HTR-8/SVneo (cell line): ENCODE data around the gene SLC25A36.

Experiments
- DNase-seq: peaks from one replicate; pipeline ENCODE4 v3.0.0; 2011; ENCODE audit warnings: low spot score, mixed read lengths; ENCODE audit not compliant: insufficient read length
- FAIRE-seq: peaks from 2 replicates; lab custom pipeline; 2011; peaks lifted over from hg19 to GRCh38; lab: Jason Lieb, UNC

The SLC25A36 gene

GRCh38 chr3:140941434-140942220, at the start of gene SLC25A36:
Gene SLC25A36, plus strand, starts transcription at chr3:140941836. Its CDS starts 219 bp downstream, at chr3:140942055.
- DNase-seq (peak; percentile 96), FAIRE-seq (peak; percentile 90)

- no peak for FAIRE-seq
- DNase-seq, result no peak
These were observed 44.6 kb upstream of the SLC25A36 start for GRCh38 chr3:140896997-140897396.

- FAIRE-seq (no peak), DNase-seq (peak; percentile 54)
These were observed 43.1 kb upstream of the SLC25A36 start for GRCh38 chr3:140898340-140899180.

GRCh38 chr3:140899363-140899762, 42.3 kb upstream of the SLC25A36 start:
- no peak for FAIRE-seq
- DNase-seq, result no peak

- DNase-seq (no peak), FAIRE-seq (no peak)
These were observed 38.8 kb upstream of the SLC25A36 start for GRCh38 chr3:140902791-140903190.

- no peak for FAIRE-seq
These were observed 38.4 kb upstream of the SLC25A36 start for GRCh38 chr3:140903196-140903595.

GRCh38 chr3:140904521-140904920, 37.1 kb upstream of the SLC25A36 start:
- no peak for FAIRE-seq
- DNase-seq, result no peak

More at GRCh38 chr3:140903196-140903595, 38.4 kb upstream of the SLC25A36 start:
- no peak for DNase-seq

- DNase-seq (no peak), FAIRE-seq (no peak)
These were observed 36.1 kb upstream of the SLC25A36 start for GRCh38 chr3:140905559-140905958.

- FAIRE-seq (no peak), DNase-seq (no peak)
These were observed 34.9 kb upstream of the SLC25A36 start for GRCh38 chr3:140906785-140907184.

- DNase-seq, result no peak
- no peak for FAIRE-seq
These were observed 30.8 kb upstream of the SLC25A36 start for GRCh38 chr3:140910860-140911259.

GRCh38 chr3:140911822-140912221, 29.8 kb upstream of the SLC25A36 start:
- FAIRE-seq, result no peak
- DNase-seq, result no peak

GRCh38 chr3:140913728-140914127, 27.9 kb upstream of the SLC25A36 start:
- FAIRE-seq, result no peak
- DNase-seq, result no peak

- no peak for FAIRE-seq
- no peak for DNase-seq
These were observed 27.2 kb upstream of the SLC25A36 start for GRCh38 chr3:140914384-140914945.

- no peak for FAIRE-seq
- DNase-seq, result no peak
These were observed 25.0 kb upstream of the SLC25A36 start for GRCh38 chr3:140916603-140917002.

- FAIRE-seq (no peak), DNase-seq (no peak)
These were observed 23.9 kb upstream of the SLC25A36 start for GRCh38 chr3:140917772-140918171.

- FAIRE-seq, result no peak
- no peak for DNase-seq
These were observed 21.6 kb upstream of the SLC25A36 start for GRCh38 chr3:140920029-140920428.

- DNase-seq (no peak), FAIRE-seq (no peak)
These were observed 19.0 kb upstream of the SLC25A36 start for GRCh38 chr3:140922634-140923033.

GRCh38 chr3:140924097-140924873, 17.4 kb upstream of the SLC25A36 start:
- DNase-seq (no peak), FAIRE-seq (no peak)

- no peak for FAIRE-seq
These were observed 14.2 kb upstream of the SLC25A36 start for GRCh38 chr3:140927279-140928069.

More at GRCh38 chr3:140927279-140928069, 14.2 kb upstream of the SLC25A36 start:
- no peak for DNase-seq
